Esophagus muscularis mucosa (tissue), 4 donors: ENCODE measurements around the gene HYI. TPM values are rescaled to one million over a fixed set of nuclear protein-coding genes. Genes with fewer than 3 reads are reported as not detected.
"Not testable (repeated sequence)": the region's sequence is repeated elsewhere in the genome, so short reads cannot be mapped to it uniquely, and the experiment has no call there.

Experiments
- DNase-seq: peaks from one replicate; pipeline ENCODE4 v3.0.0-alpha.2; 2017; ENCODE audit errors: extremely low spot score
- H3K27ac ChIP-seq, 4 donors: fragments of 200-600 bp; sonication (generic); replicated peaks in 1 of 4; 1 replicate in 3 of 4; 2 replicates in 1 of 4; pipeline ENCODE4 v1.5.1; 2016 to 2019; ENCODE audit warnings: mild to moderate bottlenecking in 1 of 4
- H3K27me3 ChIP-seq, 4 donors: fragments of 200-600 bp; sonication (generic); one replicate each; pipeline versions ENCODE4 v1.5.1 to v1.6.0; 2016 to 2019
- H3K36me3 ChIP-seq, 4 donors: fragments of 200-600 bp; sonication (generic); one replicate each; pipeline ENCODE4 v1.5.1; 2016 to 2019
- H3K4me1 ChIP-seq, 4 donors: fragments of 200-600 bp; sonication (generic); one replicate each; pipeline ENCODE4 v1.5.1; 2016 to 2019
- H3K4me3 ChIP-seq, 4 donors: fragments of 200-600 bp; sonication (generic); 1 replicate in 2 of 4; 2 replicates in 2 of 4; pipeline ENCODE4 v1.5.1; 2016 to 2019; ENCODE audit warnings: mild to moderate bottlenecking in 4 of 4, moderate library complexity in 1 of 4
- H3K9me3 ChIP-seq, 4 donors: fragments of 200-600 bp; sonication (generic); 1 replicate in 3 of 4; 2 replicates in 1 of 4; pipeline ENCODE4 v1.5.1; 2016 to 2019
- EP300 ChIP-seq: sonication (generic); formaldehyde crosslinking; IDR thresholded peaks from one replicate; pipeline ENCODE4 v1.6.1; 2017; ENCODE audit warnings: antibody characterized with exemption
- POLR2A ChIP-seq: fragments of 450-650 bp; IDR thresholded peaks from one replicate; pipeline ENCODE4 v1.6.1; 2017; ENCODE audit warnings: antibody characterized with exemption, moderate library complexity, mild to moderate bottlenecking, low read depth
- POLR2AphosphoS5 ChIP-seq, 2 donors: sonication (generic); formaldehyde crosslinking; IDR thresholded peaks; one replicate each; pipeline ENCODE4 v1.6.1; 2017; ENCODE audit warnings: antibody characterized with exemption in 2 of 2
- WGBS: methylation state at CpG from one replicate; pipeline ENCODE4 v1.1.5; 2018; 5-methylcytosine and 5-hydroxymethylcytosine counted together
- intact Hi-C: fragments of 100-400 bp; cut with DNase I; formaldehyde crosslinking; loops from one replicate; pipeline ENCODE4 v1.15.1; 2023
- total RNA-seq, 4 donors: library from RNA; depleted of rRNA; stranded (reverse); fragments of >200 nt; gene quantifications; one replicate each; pipeline versions ENCODE4 v1.1.0 to v1.2.1, GENCODE V29; 2016
- TF ChIP-seq, protein P1 (sequence below), 3 experiments: fragments of 200-600 bp in 2 of 3; fragments of 450-650 bp in 1 of 3; sonication (generic) in 2 of 3; IDR thresholded peaks; one replicate each; pipeline ENCODE4 v1.5.1; 2017 to 2019; ENCODE audit warnings: antibody characterized with exemption in 3 of 3, mild to moderate bottlenecking in 2 of 3, moderate library complexity in 1 of 3

Gene HYI
- total RNA-seq, 4 donors from 2014 or later: 36.3 to 60.5 (median 50.6) TPM

- DNase-seq: no peak
- no peaks in the 10 kb centered on the region for H3K36me3 ChIP-seq
- H3K4me1 ChIP-seq: no peaks in the 10 kb centered on the region
- intact Hi-C loops: no loop called here
- no peak overlapping the region for H3K27ac ChIP-seq
- no peak overlapping the region for H3K4me3 ChIP-seq
- H3K9me3 ChIP-seq: no peaks in the 10 kb centered on the region
- TF ChIP-seq EP300 (no peak), POLR2AphosphoS5 (IDR thresholded peaks at IDR 0.05) (no peak), POLR2A (no peak)
- TF ChIP-seq, protein P1, sequence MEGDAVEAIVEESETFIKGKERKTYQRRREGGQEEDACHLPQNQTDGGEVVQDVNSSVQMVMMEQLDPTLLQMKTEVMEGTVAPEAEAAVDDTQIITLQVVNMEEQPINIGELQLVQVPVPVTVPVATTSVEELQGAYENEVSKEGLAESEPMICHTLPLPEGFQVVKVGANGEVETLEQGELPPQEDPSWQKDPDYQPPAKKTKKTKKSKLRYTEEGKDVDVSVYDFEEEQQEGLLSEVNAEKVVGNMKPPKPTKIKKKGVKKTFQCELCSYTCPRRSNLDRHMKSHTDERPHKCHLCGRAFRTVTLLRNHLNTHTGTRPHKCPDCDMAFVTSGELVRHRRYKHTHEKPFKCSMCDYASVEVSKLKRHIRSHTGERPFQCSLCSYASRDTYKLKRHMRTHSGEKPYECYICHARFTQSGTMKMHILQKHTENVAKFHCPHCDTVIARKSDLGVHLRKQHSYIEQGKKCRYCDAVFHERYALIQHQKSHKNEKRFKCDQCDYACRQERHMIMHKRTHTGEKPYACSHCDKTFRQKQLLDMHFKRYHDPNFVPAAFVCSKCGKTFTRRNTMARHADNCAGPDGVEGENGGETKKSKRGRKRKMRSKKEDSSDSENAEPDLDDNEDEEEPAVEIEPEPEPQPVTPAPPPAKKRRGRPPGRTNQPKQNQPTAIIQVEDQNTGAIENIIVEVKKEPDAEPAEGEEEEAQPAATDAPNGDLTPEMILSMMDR (IDR thresholded peaks at IDR 0.05): no peak
- 77% methylated on average over 2 of the region's 2 CpGs for WGBS
- no peaks in the 10 kb centered on the region for H3K27me3 ChIP-seq
Measured at GRCh38 chr1:43481491-43481890, 27.8 kb upstream of the HYI start.

DNA sequence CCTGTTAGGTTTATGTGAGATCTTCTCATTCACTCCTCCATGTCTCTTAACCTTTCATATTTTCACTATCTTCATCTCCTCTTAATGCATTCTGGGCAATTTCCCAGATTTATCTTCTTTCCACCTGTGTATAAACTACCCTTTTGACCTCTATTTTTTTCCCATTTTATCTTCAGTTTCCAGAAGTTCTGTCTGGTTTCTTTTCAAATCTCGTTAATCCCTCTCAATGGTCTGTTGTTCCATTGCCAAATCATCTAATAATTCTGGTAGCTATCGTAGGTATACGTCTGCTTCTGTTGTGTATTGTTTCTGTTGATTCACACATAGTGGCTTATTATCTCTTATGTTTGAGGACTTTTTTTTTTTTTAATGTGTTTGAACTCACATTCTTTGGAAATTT, 25.7 kb upstream of the HYI start:
- intact Hi-C loops: no loop called here
- Histone ChIP-seq H3K4me3 (no peak overlapping the region), H3K27ac (no peak overlapping the region), H3K4me1 (no peaks in the 10 kb centered on the region), H3K36me3 (no peaks in the 10 kb centered on the region), H3K9me3 (no peaks in the 10 kb centered on the region), H3K27me3 (no peaks in the 10 kb centered on the region)
- TF ChIP-seq EP300: no peak
- DNase-seq: no peak
- WGBS: 61% methylated on average over 3 of the region's 3 CpGs

GRCh38 chr1:43477716-43478115, 24.0 kb upstream of the HYI start:
- Histone ChIP-seq H3K4me3 (no peak overlapping the region), H3K27ac (no peak overlapping the region), H3K9me3 (no peaks in the 10 kb centered on the region), H3K36me3 (no peaks in the 10 kb centered on the region), H3K27me3 (no peaks in the 10 kb centered on the region), H3K4me1 (no peaks in the 10 kb centered on the region)
- intact Hi-C loops: no loop called here
- no peak for DNase-seq
- no peak for TF ChIP-seq EP300
- no peak for TF ChIP-seq POLR2A
- TF ChIP-seq, protein P1 (IDR thresholded peaks at IDR 0.05): no peak
- no peak for TF ChIP-seq POLR2AphosphoS5 (IDR thresholded peaks at IDR 0.05)
- WGBS: 90% methylated on average over 1 of the region's 1 CpG

- 74% methylated on average over 10 of the region's 10 CpGs for WGBS
- intact Hi-C loops, H3K27me3 ChIP-seq: not testable (repeated sequence)
Measured at GRCh38 chr1:43475611-43476401, 22.1 kb upstream of the HYI start.

GRCh38 chr1:43473463-43473862, 19.7 kb upstream of the HYI start:
- Histone ChIP-seq H3K4me1 (no peaks in the 10 kb centered on the region), H3K4me3 (no peak overlapping the region), H3K9me3 (no peaks in the 10 kb centered on the region), H3K27me3 (no peaks in the 10 kb centered on the region), H3K36me3 (no peaks in the 10 kb centered on the region), H3K27ac (no peak overlapping the region)
- DNase-seq: no peak
- 79% methylated on average over 4 of the region's 4 CpGs for WGBS
- no peak for TF ChIP-seq POLR2A
- no peak for TF ChIP-seq POLR2AphosphoS5 (IDR thresholded peaks at IDR 0.05)
- TF ChIP-seq, protein P1 (IDR thresholded peaks at IDR 0.05): no peak
- no peak for TF ChIP-seq EP300
- intact Hi-C loops: no loop called here

More at GRCh38 chr1:43475611-43476401, 22.1 kb upstream of the HYI start:
- not testable (repeated sequence) for H3K36me3 ChIP-seq, H3K4me1 ChIP-seq, H3K4me3 ChIP-seq, H3K9me3 ChIP-seq, H3K27ac ChIP-seq, DNase-seq

DNA sequence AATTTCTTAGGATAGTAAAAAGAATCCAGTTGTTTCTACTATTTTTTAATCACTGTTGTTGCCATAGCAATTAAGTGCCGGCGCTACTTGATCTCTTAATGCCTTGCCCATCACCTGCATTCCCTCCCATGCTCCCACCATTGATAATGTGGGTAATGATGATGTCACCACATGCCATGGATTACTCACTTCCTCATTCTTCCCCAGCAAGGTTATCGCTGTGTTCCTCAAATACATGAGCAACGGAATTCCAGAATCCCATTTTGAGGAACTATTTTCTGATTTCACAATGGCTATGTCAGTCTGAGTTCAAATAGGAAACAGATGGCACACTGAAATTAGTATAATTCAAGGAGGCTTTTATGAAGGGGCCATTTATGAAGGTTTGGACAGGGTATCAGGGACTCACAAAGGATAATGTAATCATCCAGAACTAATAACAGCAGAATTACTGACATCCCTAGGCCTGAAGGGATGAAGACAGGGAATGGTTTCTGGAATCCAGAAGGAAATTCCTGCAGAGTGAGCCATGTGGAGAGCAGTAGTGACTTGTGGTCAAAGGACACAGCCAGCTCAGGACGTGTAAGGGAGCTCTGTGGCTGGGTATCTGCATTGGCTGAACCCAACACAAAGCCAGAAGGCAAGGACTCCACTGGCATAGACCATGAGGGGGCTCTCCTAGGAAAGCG, 18.9 kb upstream of the HYI start:
- H3K36me3 ChIP-seq, H3K9me3 ChIP-seq, H3K4me1 ChIP-seq, DNase-seq, intact Hi-C loops, H3K27ac ChIP-seq, H3K4me3 ChIP-seq, H3K27me3 ChIP-seq: not testable (repeated sequence)
- WGBS: 68% methylated on average over 6 of the region's 6 CpGs
